ENCODE results near the gene EPAS1.

GRCh38 chr2:46308081-46308480 lies 10.9 kb downstream of the EPAS1 start:
- TF ChIP-seq TCF7L2 (IDR thresholded peaks at IDR 0.05; ENCODE audit: low read depth, low read length) (no peak), CTCF (IDR thresholded peaks at IDR 0.05) (peak; percentile 30), POLR2AphosphoS5 (IDR thresholded peaks at IDR 0.05; ENCODE audit: low read depth, low read length) (no peak), REST (IDR thresholded peaks at IDR 0.05; ENCODE audit: insufficient read depth in 1 of 2, low read depth in 2 of 2, low read length in 1 of 2) (no peak), SIN3A (IDR thresholded peaks at IDR 0.05; ENCODE audit: borderline replicate concordance, insufficient read depth, low read depth, low read length) (no peak)

All from Panc1 (cell line).